MM.1S (cell line): ENCODE data around the gene POLR2F.

ENCODE experiments used
- DNase-seq: peaks from one replicate; pipeline ENCODE4 v3.0.0-alpha.2; 2015
- H2AFZ ChIP-seq: fragments of 300-600 bp; sonication (generic); 2 replicates; pipeline ENCODE4 v1.6.0; 2016; ENCODE audit warnings: antibody characterized with exemption, low read length
- H3F3A ChIP-seq: fragments of 300-600 bp; sonication (generic); 2 replicates; pipeline ENCODE4 v1.6.1; 2016; ENCODE audit warnings: mild to moderate bottlenecking, antibody characterized with exemption, low read length, moderate library complexity, mixed read lengths; ENCODE audit not compliant: insufficient read depth
- H3K27ac ChIP-seq: fragments of 300-600 bp; sonication (generic); 2 replicates; pipeline ENCODE4 v1.5.1; 2016; ENCODE audit warnings: mild to moderate bottlenecking, low read length
- H3K27me3 ChIP-seq: fragments of 300-600 bp; sonication (generic); replicated peaks from 2 replicates; pipeline ENCODE4 v1.6.0; 2016; ENCODE audit warnings: low read length; ENCODE audit not compliant: insufficient read depth
- H3K36me3 ChIP-seq: fragments of 300-600 bp; sonication (generic); replicated peaks from 2 replicates; pipeline ENCODE4 v1.6.1; 2016; ENCODE audit warnings: mild to moderate bottlenecking, low read length, mixed read lengths; ENCODE audit not compliant: insufficient read depth
- H3K4me1 ChIP-seq: fragments of 300-600 bp; sonication (generic); 2 replicates; pipeline ENCODE4 v1.6.1; 2016; ENCODE audit warnings: low read length, mixed read lengths
- H3K4me2 ChIP-seq: fragments of 300-600 bp; sonication (generic); 2 replicates; pipeline ENCODE4 v1.6.0; 2016; ENCODE audit warnings: low read depth, low read length
- H3K4me3 ChIP-seq: fragments of 300-600 bp; sonication (generic); 2 replicates; pipeline ENCODE4 v1.5.1; 2016; ENCODE audit warnings: low read length, mixed read lengths
- H3K79me2 ChIP-seq: fragments of 300-600 bp; sonication (generic); 2 replicates; pipeline ENCODE4 v1.6.1; 2016; ENCODE audit warnings: mixed run types, low read length, mixed read lengths
- H3K9ac ChIP-seq: fragments of 300-600 bp; sonication (generic); 2 replicates; pipeline ENCODE4 v1.6.1; 2016; ENCODE audit warnings: low read length, mixed read lengths
- H3K9me2 ChIP-seq: fragments of 300-600 bp; sonication (generic); replicated peaks from 2 replicates; pipeline ENCODE4 v1.6.1; 2016; ENCODE audit warnings: mild to moderate bottlenecking, low read length, mixed read lengths; ENCODE audit not compliant: insufficient read depth
- H3K9me3 ChIP-seq: fragments of 300-600 bp; sonication (generic); replicated peaks from 2 replicates; pipeline ENCODE4 v1.6.1; 2016; ENCODE audit warnings: mild to moderate bottlenecking, low read length, mixed read lengths; ENCODE audit not compliant: insufficient read depth
- H4K20me1 ChIP-seq: fragments of 300-600 bp; sonication (generic); 2 replicates; pipeline ENCODE4 v1.6.1; 2016; ENCODE audit warnings: mild to moderate bottlenecking, low read length, moderate library complexity, mixed read lengths; ENCODE audit not compliant: insufficient read depth
- CTCF ChIP-seq: fragments of 300-600 bp; sonication (generic); IDR thresholded peaks from 2 replicates; pipeline ENCODE4 v1.5.1; 2016; ENCODE audit warnings: antibody characterized with exemption, low read length, mixed read lengths
- EZH2 ChIP-seq: fragments of 300-600 bp; sonication (generic); optimal IDR thresholded peaks from 2 replicates; pipeline ENCODE3; 2017; ENCODE audit warnings: low read depth, mild to moderate bottlenecking, antibody characterized with exemption, low read length, mixed read lengths
- EZH2phosphoT487 ChIP-seq: fragments of 300-600 bp; sonication (generic); IDR thresholded peaks from 2 replicates; pipeline ENCODE4 v1.6.1; 2018; ENCODE audit warnings: antibody characterized with exemption, low read length

The POLR2F gene

DNA sequence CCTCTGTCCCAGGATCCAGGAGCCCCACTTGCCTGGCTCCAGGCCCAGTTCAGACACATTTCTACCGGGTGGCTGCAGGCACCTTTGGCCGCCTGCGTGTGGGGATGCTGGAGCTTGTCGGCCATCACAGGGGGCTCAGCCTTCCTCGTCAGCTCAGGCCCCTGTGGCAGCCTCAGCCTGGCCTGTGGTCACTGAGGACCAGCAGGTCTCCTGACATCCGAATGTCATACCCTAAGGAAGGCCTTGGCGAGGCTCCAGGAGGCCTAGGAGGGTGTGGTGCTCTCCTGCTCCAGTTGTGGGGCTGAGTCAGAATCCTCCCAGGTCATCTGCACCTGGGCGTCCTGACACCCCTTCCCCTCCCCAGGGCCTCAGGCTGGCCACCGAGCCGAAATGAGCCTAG, 45.7 kb downstream of the POLR2F start:
- no peaks in the 10 kb centered on the region for H3K27me3 ChIP-seq
- no peaks in the 10 kb centered on the region for H3K79me2 ChIP-seq
- no peak overlapping the region for H3K9ac ChIP-seq
- no peak overlapping the region for H3K27ac ChIP-seq
- no peaks in the 10 kb centered on the region for H3F3A ChIP-seq
- no peak overlapping the region for H3K4me3 ChIP-seq
- H3K9me3 ChIP-seq = no peaks in the 10 kb centered on the region
- H3K36me3 ChIP-seq = no peaks in the 10 kb centered on the region
- DNase-seq = no peak
- H2AFZ ChIP-seq = no peak overlapping the region
- no peak for TF ChIP-seq EZH2phosphoT487
- TF ChIP-seq CTCF = no peak
- TF ChIP-seq EZH2 = no peak
- H3K4me1 ChIP-seq = no peaks in the 10 kb centered on the region
- no peaks in the 10 kb centered on the region for H4K20me1 ChIP-seq
- H3K9me2 ChIP-seq = no peaks in the 10 kb centered on the region
- no peak overlapping the region for H3K4me2 ChIP-seq

- H3K4me2 ChIP-seq = no peak overlapping the region
Observed at GRCh38 chr22:37999640-38000272, 46.3 kb downstream of the POLR2F start.

GRCh38 chr22:38005943-38006342, 52.4 kb downstream of the POLR2F start:
- Histone ChIP-seq H3K27me3 (no peaks in the 10 kb centered on the region), H2AFZ (no peak overlapping the region), H3K9ac (no peak overlapping the region), H3K27ac (no peak overlapping the region), H3K4me1 (no peaks in the 10 kb centered on the region), H3K36me3 (no peaks in the 10 kb centered on the region), H4K20me1 (no peaks in the 10 kb centered on the region), H3K4me3 (no peak overlapping the region), H3F3A (no peaks in the 10 kb centered on the region), H3K4me2 (no peak overlapping the region), H3K9me3 (no peaks in the 10 kb centered on the region), H3K9me2 (no peaks in the 10 kb centered on the region), H3K79me2 (no peaks in the 10 kb centered on the region)
- TF ChIP-seq EZH2phosphoT487 (no peak), EZH2 (no peak), CTCF (no peak)
- DNase-seq = no peak

More at GRCh38 chr22:37999640-38000272, 46.3 kb downstream of the POLR2F start:
- Histone ChIP-seq H3K36me3 (no peaks in the 10 kb centered on the region), H3K9me2 (no peaks in the 10 kb centered on the region), H3K4me3 (no peak overlapping the region), H3F3A (no peaks in the 10 kb centered on the region), H3K27ac (no peak overlapping the region), H3K4me1 (no peaks in the 10 kb centered on the region), H3K9me3 (no peaks in the 10 kb centered on the region), H3K27me3 (no peaks in the 10 kb centered on the region), H3K9ac (no peak overlapping the region), H2AFZ (no peak overlapping the region), H3K79me2 (no peaks in the 10 kb centered on the region), H4K20me1 (no peaks in the 10 kb centered on the region)
- TF ChIP-seq EZH2phosphoT487 = no peak
- no peak for TF ChIP-seq CTCF
- no peak for DNase-seq
